H1 (cell line): ENCODE results near the gene MEX3D. TPM values are rescaled to one million over a fixed set of nuclear protein-coding genes. Genes with fewer than 3 reads are reported as not detected.

Source experiments
- CTCF ChIA-PET: fragments of 300-600 bp; sonication (Branson Sonifier 250); formaldehyde crosslinking; loops from one replicate; lab custom pipeline; 2021; ENCODE audit not compliant: partially characterized antibody; lab: Charles Lee
- POLR2A ChIA-PET: fragments of 300-600 bp; sonication (Branson Sonifier 250); formaldehyde crosslinking; loops from one replicate; lab custom pipeline; 2021; ENCODE audit warnings: inconsistent platforms; ENCODE audit not compliant: partially characterized antibody; lab: Charles Lee
- DNase-seq, 2 experiments: peaks; one replicate each; pipeline versions ENCODE4 v3.0.0 to v3.0.0-alpha.2; 2010 to 2022; ENCODE audit warnings: low spot score in 2 of 2, low read depth in 1 of 2, mixed read lengths in 1 of 2
- FAIRE-seq: peaks from 2 replicates; lab custom pipeline; 2011; peaks lifted over from hg19 to GRCh38; lab: Jason Lieb, UNC
- H2AFZ ChIP-seq: 2 replicates; pipeline ENCODE4 v1.8.1; 2012; ENCODE audit warnings: low read length, inconsistent platforms
- H2AK5ac ChIP-seq: 2 replicates; pipeline ENCODE4 v1.6.1; 2013; ENCODE audit warnings: low read depth, low read length
- H2BK120ac ChIP-seq: replicated peaks from 2 replicates; pipeline ENCODE3; 2013; ENCODE audit warnings: low read depth, low read length, inconsistent platforms
- H2BK12ac ChIP-seq: 2 replicates; pipeline ENCODE4 v1.6.1; 2013; ENCODE audit warnings: low read depth, low read length
- H2BK15ac ChIP-seq: 2 replicates; pipeline ENCODE4 v1.6.1; 2013; ENCODE audit warnings: low read length
- H2BK20ac ChIP-seq: 2 replicates; pipeline ENCODE4 v1.6.1; 2013; ENCODE audit warnings: low read length
- H2BK5ac ChIP-seq: 2 replicates; pipeline ENCODE4 v1.6.1; 2013; ENCODE audit warnings: low read depth, low read length
- H3K14ac ChIP-seq: 2 replicates; pipeline ENCODE4 v1.6.1; 2013; ENCODE audit warnings: inconsistent platforms; ENCODE audit not compliant: insufficient read length
- H3K18ac ChIP-seq: 2 replicates; pipeline ENCODE4 v1.6.1; 2013; ENCODE audit warnings: low read length; ENCODE audit errors: extremely low read depth
- H3K23ac ChIP-seq: 2 replicates; pipeline ENCODE4 v1.6.1; 2013; ENCODE audit warnings: inconsistent platforms; ENCODE audit not compliant: insufficient read length
- H3K23me2 ChIP-seq: 2 replicates; pipeline ENCODE4 v1.6.1; 2013; ENCODE audit warnings: low read depth, low read length
- H3K27ac ChIP-seq: 2 replicates; pipeline ENCODE4 v1.6.1; 2011; ENCODE audit warnings: low read depth, low read length, inconsistent platforms
- H3K27me3 ChIP-seq, 4 experiments: replicated peaks in 1 of 4; 1 replicate in 1 of 4; 2 replicates in 3 of 4; pipeline versions ENCODE4 v1.6.1 to v1.8.1; 2011 to 2013; ENCODE audit warnings: low read length in 3 of 4, mild to moderate bottlenecking in 3 of 4, inconsistent platforms in 2 of 4, mixed read lengths in 2 of 4, moderate library complexity in 1 of 4; ENCODE audit not compliant: control insufficient read depth in 3 of 4, insufficient read depth in 3 of 4; ENCODE audit errors: extremely low read depth in 1 of 4
- H3K36me3 ChIP-seq, 4 experiments: 2 replicates each; pipeline versions ENCODE4 v1.6.1 to v1.8.1; 2011 to 2013; ENCODE audit warnings: mild to moderate bottlenecking in 4 of 4, low read length in 3 of 4, moderate library complexity in 2 of 4, control low read depth in 1 of 4, inconsistent platforms in 1 of 4; ENCODE audit not compliant: insufficient read depth in 4 of 4, control insufficient read depth in 2 of 4
- H3K4ac ChIP-seq: replicated peaks from 2 replicates; pipeline ENCODE3; 2013; ENCODE audit warnings: low read length, low read depth, mixed read lengths, inconsistent platforms; ENCODE audit not compliant: insufficient read length
- H3K4me1 ChIP-seq, 4 experiments: replicated peaks in 1 of 4; 1 replicate in 1 of 4; 2 replicates in 3 of 4; pipeline versions ENCODE4 v1.6.1 to v1.8.1; 2011 to 2013; ENCODE audit warnings: low read length in 3 of 4, inconsistent platforms in 2 of 4, mixed read lengths in 1 of 4; ENCODE audit not compliant: insufficient read depth in 4 of 4, control insufficient read depth in 3 of 4
- H3K4me2 ChIP-seq, 2 experiments: 2 replicates each; pipeline versions ENCODE4 v1.6.1 to v1.8.1; 2011 to 2013; ENCODE audit warnings: low read depth in 2 of 2, low read length in 2 of 2, control low read depth in 1 of 2, inconsistent platforms in 1 of 2, mild to moderate bottlenecking in 1 of 2; ENCODE audit not compliant: insufficient read depth in 1 of 2
- H3K4me3 ChIP-seq, 4 experiments: fragments of 200-600, 300-600 bp in 1 of 4; sonication (generic), shearing (Covaris generic), sonication (Bioruptor Twin) in 1 of 4; 2 replicates each; pipeline versions ENCODE4 v1.5.1 to v1.8.1; 2011 to 2016; ENCODE audit warnings: low read length in 4 of 4, low read depth in 3 of 4, control low read depth in 2 of 4, inconsistent platforms in 2 of 4, mild to moderate bottlenecking in 2 of 4, mixed read lengths in 1 of 4, moderate library complexity in 1 of 4; ENCODE audit not compliant: insufficient read depth in 2 of 4; ENCODE audit errors: extremely low read depth in 1 of 4
- H3K56ac ChIP-seq: replicated peaks from 2 replicates; pipeline ENCODE3; 2013; ENCODE audit warnings: low read depth, mild to moderate bottlenecking, mixed read lengths, low read length, inconsistent platforms; ENCODE audit not compliant: insufficient read length
- H3K79me1 ChIP-seq: 2 replicates; pipeline ENCODE4 v1.6.1; 2013; ENCODE audit warnings: low read depth, low read length, control low read depth
- H3K79me2 ChIP-seq, 2 experiments: 2 replicates each; pipeline versions ENCODE4 v1.6.1 to v1.8.1; 2012 to 2013; ENCODE audit warnings: low read length in 2 of 2, mild to moderate bottlenecking in 2 of 2, inconsistent platforms in 1 of 2; ENCODE audit not compliant: insufficient read depth in 2 of 2, control insufficient read depth in 1 of 2
- H3K9ac ChIP-seq, 4 experiments: replicated peaks in 1 of 4; 1 replicate in 1 of 4; 2 replicates in 3 of 4; pipeline versions ENCODE4 v1.6.1 to v1.8.1; 2011 to 2013; ENCODE audit warnings: low read depth in 3 of 4, low read length in 3 of 4, control low read depth in 2 of 4, mild to moderate bottlenecking in 2 of 4, moderate library complexity in 2 of 4, inconsistent platforms in 1 of 4; ENCODE audit errors: extremely low read depth in 1 of 4
- H3K9me3 ChIP-seq, 2 experiments: 2 replicates each; pipeline versions ENCODE4 v1.6.1 to v1.8.1; 2012 to 2013; ENCODE audit warnings: mild to moderate bottlenecking in 2 of 2, moderate library complexity in 2 of 2, control low read depth in 1 of 2, inconsistent platforms in 1 of 2, low read depth in 1 of 2, low read length in 1 of 2, mixed read lengths in 1 of 2; ENCODE audit not compliant: insufficient read depth in 2 of 2
- H4K20me1 ChIP-seq, 2 experiments: replicated peaks in 1 of 2; 2 replicates each; pipeline versions ENCODE3 to v1.8.1; 2011 to 2013; ENCODE audit warnings: inconsistent platforms in 2 of 2, low read length in 2 of 2, mild to moderate bottlenecking in 1 of 2; ENCODE audit not compliant: insufficient read depth in 2 of 2, control insufficient read depth in 1 of 2
- H4K5ac ChIP-seq: 2 replicates; pipeline ENCODE4 v1.6.1; 2013; ENCODE audit warnings: low read length, low read depth, mixed read lengths, inconsistent platforms; ENCODE audit not compliant: insufficient read length
- H4K8ac ChIP-seq: 2 replicates; pipeline ENCODE4 v1.8.0; 2013; ENCODE audit warnings: mild to moderate bottlenecking, moderate library complexity, low read length, inconsistent platforms; ENCODE audit not compliant: insufficient read depth; ENCODE audit errors: extremely low read depth
- H4K91ac ChIP-seq: replicated peaks from 2 replicates; pipeline ENCODE3; 2013; ENCODE audit warnings: low read length, mixed read lengths, inconsistent platforms; ENCODE audit not compliant: insufficient read length
- ASH2L ChIP-seq: fragments of 200-600, 300-600 bp; sonication (generic); IDR thresholded peaks from one replicate; pipeline ENCODE4 v1.7.1; 2017; ENCODE audit warnings: low read length
- BCL11A ChIP-seq, 2 experiments: IDR thresholded peaks; one replicate each; pipeline ENCODE4 v1.6.1; 2011; ENCODE audit warnings: low read depth in 2 of 2, low read length in 2 of 2, mild to moderate bottlenecking in 2 of 2
- CEBPB ChIP-seq: IDR thresholded peaks from 2 replicates; pipeline ENCODE4 v1.6.1; 2012; ENCODE audit warnings: low read depth, low read length
- EZH2 ChIP-seq: fragments of 200-600 bp; sonication (generic); IDR thresholded peaks from 2 replicates; pipeline ENCODE4 v1.7.1; 2012; ENCODE audit warnings: low read depth, mild to moderate bottlenecking, moderate library complexity, low read length, inconsistent platforms; ENCODE audit not compliant: severe bottlenecking
- FOSL1 ChIP-seq: IDR thresholded peaks from 2 replicates; pipeline ENCODE4 v1.6.1; 2011; ENCODE audit warnings: mild to moderate bottlenecking, low read depth, low read length, moderate library complexity; ENCODE audit not compliant: insufficient read depth
- JUN ChIP-seq: IDR thresholded peaks from 2 replicates; pipeline ENCODE4 v1.6.1; 2011; ENCODE audit warnings: low read depth, mild to moderate bottlenecking, improper control_type of control experiment, low read length
- NANOG ChIP-seq: IDR thresholded peaks from 2 replicates; pipeline ENCODE4 v1.6.1; 2011; ENCODE audit warnings: low read length, low read depth, mild to moderate bottlenecking, inconsistent platforms; ENCODE audit not compliant: insufficient read depth, poor library complexity, severe bottlenecking
- POLR2A ChIP-seq, 2 experiments: IDR thresholded peaks; 1 replicate in 1 of 2; 2 replicates in 1 of 2; pipeline ENCODE4 v1.6.1; 2011; ENCODE audit warnings: low read depth in 2 of 2, low read length in 2 of 2, mild to moderate bottlenecking in 2 of 2; ENCODE audit errors: control extremely low read depth in 1 of 2
- RNF2 ChIP-seq: fragments of 200-900, 300-1000 bp; sonication (generic); IDR thresholded peaks from 2 replicates; pipeline ENCODE4 v1.7.1; 2016; ENCODE audit warnings: borderline replicate concordance, low read depth, mild to moderate bottlenecking, antibody characterized with exemption, low read length; ENCODE audit not compliant: poor library complexity, severe bottlenecking; ENCODE audit errors: missing control alignments
- RXRA ChIP-seq: IDR thresholded peaks from 2 replicates; pipeline ENCODE4 v1.6.1; 2011; ENCODE audit warnings: low read depth, mild to moderate bottlenecking, low read length, moderate library complexity; ENCODE audit not compliant: insufficient read depth
- SIRT6 ChIP-seq: IDR thresholded peaks from one replicate; pipeline ENCODE4 v1.7.1; 2012; ENCODE audit warnings: low read length, inconsistent platforms
- SRF ChIP-seq: IDR thresholded peaks from 2 replicates; pipeline ENCODE4 v1.6.1; 2011; ENCODE audit warnings: mild to moderate bottlenecking, low read depth, low read length, moderate library complexity
- TBP ChIP-seq: IDR thresholded peaks from 2 replicates; pipeline ENCODE4 v1.6.1; 2011; ENCODE audit warnings: low read depth, low read length, improper control_type of control experiment
- YY1 ChIP-seq: IDR thresholded peaks from 2 replicates; pipeline ENCODE4 v1.6.1; 2011; ENCODE audit warnings: low read depth, mild to moderate bottlenecking, low read length
- WGBS, 2 experiments: shearing (Covaris generic) in 1 of 2; methylation state at CpG; one replicate each; pipeline versions ENCODE4 v1.1.6 to v1.1.7; 2013 to 2015; ENCODE audit warnings: low lambda C conversion rate in 2 of 2, mixed read lengths in 2 of 2, inconsistent platforms in 1 of 2, low coverage in 1 of 2, missing lambda C conversion rate in 1 of 2; ENCODE audit not compliant: insufficient replicate concordance in 2 of 2, insufficient coverage in 1 of 2, insufficient read length in 1 of 2; ENCODE audit errors: extremely low coverage in 1 of 2, missing lambda C conversion rate in 1 of 2; 5-methylcytosine and 5-hydroxymethylcytosine counted together
- polyA plus RNA-seq, 7 experiments: library from polyadenylated mRNA; depleted of rRNA in 3 of 7; stranded (reverse) in 5 of 7; unstranded in 2 of 7; fragments of >200 nt in 5 of 7; fragments of 200-250 nt in 2 of 7; gene quantifications; 1 replicate in 5 of 7; 2 replicates in 1 of 7; 4 replicates in 1 of 7; pipeline versions ENCODE4 v1.2.1 to v1.2.3, GENCODE V29; 2011 to 2013; ENCODE audit warnings: missing spikeins in 2 of 7, mixed read lengths in 2 of 7
- total RNA-seq: library from RNA; stranded (reverse); fragmentation: NEBNext Ultra II Directional; extraction: Animal tissue kit (Norgen Biotek cat#: 25700); gene quantifications from 2 replicates; pipeline ENCODE4 v1.2.1, GENCODE V29; 2021

Gene MEX3D
- total and polyA plus RNA-seq, 2 of the 8 experiments (the other 6 are each of a cell fraction or from before 2014, with no cell fraction given) = 20.8 to 78.8 TPM

DNA sequence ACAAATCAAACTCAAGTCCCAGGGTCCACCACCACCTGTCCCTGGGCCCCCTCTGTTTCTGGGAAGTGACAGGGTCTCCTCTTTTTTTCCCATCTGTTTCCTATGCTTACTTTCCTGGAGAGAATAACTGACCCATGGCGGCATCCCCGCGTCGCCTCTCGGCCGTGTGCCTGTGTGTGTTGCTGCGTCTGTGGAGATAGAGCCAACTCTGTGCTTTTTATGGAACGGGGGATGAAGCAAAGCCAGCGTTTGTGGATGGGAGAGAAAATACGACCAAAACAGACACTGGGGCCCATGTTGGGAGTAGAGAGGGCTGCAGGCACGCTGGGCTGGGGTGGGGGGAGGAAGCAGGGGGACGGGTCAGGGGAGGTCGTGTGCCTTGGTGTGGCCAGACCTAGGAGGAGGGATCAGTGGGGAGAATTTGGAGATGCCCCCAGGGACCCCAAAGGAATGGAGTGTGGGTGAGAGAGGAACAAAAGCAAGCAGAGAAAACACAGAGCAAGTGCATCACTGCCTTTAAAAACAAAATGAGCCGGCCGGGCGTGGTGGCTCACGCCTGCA lies 27.7 kb downstream of the MEX3D start:
- H3K79me1 ChIP-seq = no peaks in the 10 kb centered on the region
- H3K27me3 ChIP-seq = no peaks in the 10 kb centered on the region
- no peak overlapping the region; a peak in 1 of 4 replicates for H3K4me2 ChIP-seq
- ChIA-PET POLR2A (no interaction called here), CTCF (interaction anchor here (0.9 to 1.8 kb wide), 2 partner anchors 132 to 235 kb away, joined by 3 to 4 read pairs; no protein-coding TSS in a partner anchor)
- H3K18ac ChIP-seq = no peak overlapping the region; the same call in 1 of the 2 replicates
- no peak overlapping the region for H2BK20ac ChIP-seq
- no peak overlapping the region for H2BK5ac ChIP-seq
- 79% methylated on average over 14 of the region's 17 CpGs; no CpG with 5 or more reads in 1 of the 2 experiments for WGBS, 2 experiments
- no peak overlapping the region for H4K91ac ChIP-seq
- no peak overlapping the region for H4K8ac ChIP-seq
- H3K4me3 ChIP-seq = no peak overlapping the region
- no peak overlapping the region for H3K27ac ChIP-seq
- H3K4ac ChIP-seq = no peak overlapping the region
- H2AFZ ChIP-seq = no peak overlapping the region
- FAIRE-seq = no peak
- no peak overlapping the region for H2BK15ac ChIP-seq
- DNase-seq = no peak
- H3K4me1 ChIP-seq = no peaks in the 10 kb centered on the region; a peak in 1 of 7 replicates
- peaks cover 0 to 2% of the 10 kb centered on the region in 2 experiments for H4K20me1 ChIP-seq
- no peak overlapping the region for H2BK12ac ChIP-seq
- 0 out of 7 replicates have a peak overlapping the region, but pooled peaks of 1 of the 4 experiments have one; percentile 37 for H3K9ac ChIP-seq
- H2AK5ac ChIP-seq = no peak overlapping the region
- H3K56ac ChIP-seq = no peak overlapping the region
- H2BK120ac ChIP-seq = no peak overlapping the region
- no peak overlapping the region for H3K23ac ChIP-seq
- H3K23me2 ChIP-seq = no peaks in the 10 kb centered on the region
- peaks cover 0 to 3% of the 10 kb centered on the region in 2 experiments; a peak in 1 of 4 replicates for H3K9me3 ChIP-seq
- H3K14ac ChIP-seq = no peak overlapping the region
- no peaks in the 10 kb centered on the region for H3K36me3 ChIP-seq
- H3K79me2 ChIP-seq = no peaks in the 10 kb centered on the region
- no peak overlapping the region for H4K5ac ChIP-seq
- TF ChIP-seq ASH2L = no peak
- no peak for TF ChIP-seq FOSL1
- TF ChIP-seq RNF2 = no peak
- no peak for TF ChIP-seq SIRT6
- no peak for TF ChIP-seq YY1
- no peak for TF ChIP-seq NANOG
- no peak for TF ChIP-seq EZH2
- TF ChIP-seq RXRA = no peak
- TF ChIP-seq JUN = no peak
- no peak for TF ChIP-seq CEBPB
- no peak for TF ChIP-seq TBP
- TF ChIP-seq POLR2A (IDR thresholded peaks at IDR 0.05; ENCODE audit: control extremely low read depth in 1 of 2, low read depth in 2 of 2, low read length in 2 of 2) = no peak
- no peak for TF ChIP-seq SRF
- no peak for TF ChIP-seq BCL11A (IDR thresholded peaks at IDR 0.05; ENCODE audit: low read depth in 2 of 2, low read length in 2 of 2)
